ENCODE results near the gene MVB12B. TPM values are rescaled to one million over a fixed set of nuclear protein-coding genes. Genes with fewer than 3 reads are reported as not detected.

The MVB12B gene
- total RNA-seq, 1 experiment from 2014 or later, result 5.7 TPM

GRCh38 chr9:126521089-126521488 lies 194.5 kb downstream of the MVB12B start (continued):
- TF ChIP-seq USF2 (CRISPR knock-in tag; IDR thresholded peaks at IDR 0.05), result no peak

DNA sequence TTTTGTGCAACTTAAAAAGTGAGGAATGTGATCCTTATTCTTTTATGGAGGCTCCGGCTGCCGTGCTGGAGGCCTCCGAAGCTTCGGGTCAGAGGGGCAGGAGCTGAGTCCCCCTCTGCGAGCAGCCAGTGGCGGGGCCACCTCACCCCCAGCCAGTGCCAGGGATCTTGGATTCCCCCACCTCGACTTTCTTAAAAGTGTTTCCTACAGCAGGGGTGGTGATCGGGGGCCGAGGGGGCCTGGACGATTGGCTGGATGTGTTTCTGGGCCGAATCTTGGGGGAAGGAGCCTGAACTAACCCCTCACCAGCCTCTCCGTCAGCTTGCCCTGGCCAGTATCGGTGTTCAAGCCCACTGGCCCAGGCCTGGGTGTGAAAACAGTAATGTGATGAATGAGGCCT lies 194.9 kb downstream of the MVB12B start:
- Mint-ChIP-seq H3K9me3 (no peaks in the 10 kb centered on the region), H3K4me1 (peaks cover 35% of the 10 kb centered on the region), H3K27me3 (ENCODE audit: low read depth) (peaks cover 12% of the 10 kb centered on the region), H3K27ac (no peak overlapping the region), H3K4me3 (no peak overlapping the region), H3K36me3 (no peaks in the 10 kb centered on the region)
- CTCF ChIA-PET, result interaction anchor here (0.7 to 17.5 kb wide), 7 partner anchors 8 to 185 kb away, joined by 3 to 296 read pairs (median 4); no protein-coding TSS in a partner anchor
- no peak for DNase-seq (ENCODE audit: low spot score)
- POLR2A ChIA-PET, result no interaction called here
- ATAC-seq, result no peak
- TF ChIP-seq ELF4 (CRISPR knock-in tag; IDR thresholded peaks at IDR 0.05; ENCODE audit: low read depth), result no peak
- TF ChIP-seq OVOL2 (CRISPR knock-in tag; IDR thresholded peaks at IDR 0.05; ENCODE audit: borderline replicate concordance), result no peak
- TF ChIP-seq, protein P1, sequence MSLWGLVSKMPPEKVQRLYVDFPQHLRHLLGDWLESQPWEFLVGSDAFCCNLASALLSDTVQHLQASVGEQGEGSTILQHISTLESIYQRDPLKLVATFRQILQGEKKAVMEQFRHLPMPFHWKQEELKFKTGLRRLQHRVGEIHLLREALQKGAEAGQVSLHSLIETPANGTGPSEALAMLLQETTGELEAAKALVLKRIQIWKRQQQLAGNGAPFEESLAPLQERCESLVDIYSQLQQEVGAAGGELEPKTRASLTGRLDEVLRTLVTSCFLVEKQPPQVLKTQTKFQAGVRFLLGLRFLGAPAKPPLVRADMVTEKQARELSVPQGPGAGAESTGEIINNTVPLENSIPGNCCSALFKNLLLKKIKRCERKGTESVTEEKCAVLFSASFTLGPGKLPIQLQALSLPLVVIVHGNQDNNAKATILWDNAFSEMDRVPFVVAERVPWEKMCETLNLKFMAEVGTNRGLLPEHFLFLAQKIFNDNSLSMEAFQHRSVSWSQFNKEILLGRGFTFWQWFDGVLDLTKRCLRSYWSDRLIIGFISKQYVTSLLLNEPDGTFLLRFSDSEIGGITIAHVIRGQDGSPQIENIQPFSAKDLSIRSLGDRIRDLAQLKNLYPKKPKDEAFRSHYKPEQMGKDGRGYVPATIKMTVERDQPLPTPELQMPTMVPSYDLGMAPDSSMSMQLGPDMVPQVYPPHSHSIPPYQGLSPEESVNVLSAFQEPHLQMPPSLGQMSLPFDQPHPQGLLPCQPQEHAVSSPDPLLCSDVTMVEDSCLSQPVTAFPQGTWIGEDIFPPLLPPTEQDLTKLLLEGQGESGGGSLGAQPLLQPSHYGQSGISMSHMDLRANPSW (CRISPR knock-in tag; conservative IDR thresholded peaks at IDR 0.05; ENCODE audit: low read depth), result no peak
- no peak for TF ChIP-seq SMAD3 (CRISPR knock-in tag; IDR thresholded peaks at IDR 0.05; ENCODE audit: borderline replicate concordance)
- TF ChIP-seq, protein P2, sequence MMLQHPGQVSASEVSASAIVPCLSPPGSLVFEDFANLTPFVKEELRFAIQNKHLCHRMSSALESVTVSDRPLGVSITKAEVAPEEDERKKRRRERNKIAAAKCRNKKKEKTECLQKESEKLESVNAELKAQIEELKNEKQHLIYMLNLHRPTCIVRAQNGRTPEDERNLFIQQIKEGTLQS (CRISPR knock-in tag; conservative IDR thresholded peaks at IDR 0.05), result no peak
- TF ChIP-seq MAX (CRISPR knock-in tag; IDR thresholded peaks at IDR 0.05), result no peak
- TF ChIP-seq, protein P3, sequence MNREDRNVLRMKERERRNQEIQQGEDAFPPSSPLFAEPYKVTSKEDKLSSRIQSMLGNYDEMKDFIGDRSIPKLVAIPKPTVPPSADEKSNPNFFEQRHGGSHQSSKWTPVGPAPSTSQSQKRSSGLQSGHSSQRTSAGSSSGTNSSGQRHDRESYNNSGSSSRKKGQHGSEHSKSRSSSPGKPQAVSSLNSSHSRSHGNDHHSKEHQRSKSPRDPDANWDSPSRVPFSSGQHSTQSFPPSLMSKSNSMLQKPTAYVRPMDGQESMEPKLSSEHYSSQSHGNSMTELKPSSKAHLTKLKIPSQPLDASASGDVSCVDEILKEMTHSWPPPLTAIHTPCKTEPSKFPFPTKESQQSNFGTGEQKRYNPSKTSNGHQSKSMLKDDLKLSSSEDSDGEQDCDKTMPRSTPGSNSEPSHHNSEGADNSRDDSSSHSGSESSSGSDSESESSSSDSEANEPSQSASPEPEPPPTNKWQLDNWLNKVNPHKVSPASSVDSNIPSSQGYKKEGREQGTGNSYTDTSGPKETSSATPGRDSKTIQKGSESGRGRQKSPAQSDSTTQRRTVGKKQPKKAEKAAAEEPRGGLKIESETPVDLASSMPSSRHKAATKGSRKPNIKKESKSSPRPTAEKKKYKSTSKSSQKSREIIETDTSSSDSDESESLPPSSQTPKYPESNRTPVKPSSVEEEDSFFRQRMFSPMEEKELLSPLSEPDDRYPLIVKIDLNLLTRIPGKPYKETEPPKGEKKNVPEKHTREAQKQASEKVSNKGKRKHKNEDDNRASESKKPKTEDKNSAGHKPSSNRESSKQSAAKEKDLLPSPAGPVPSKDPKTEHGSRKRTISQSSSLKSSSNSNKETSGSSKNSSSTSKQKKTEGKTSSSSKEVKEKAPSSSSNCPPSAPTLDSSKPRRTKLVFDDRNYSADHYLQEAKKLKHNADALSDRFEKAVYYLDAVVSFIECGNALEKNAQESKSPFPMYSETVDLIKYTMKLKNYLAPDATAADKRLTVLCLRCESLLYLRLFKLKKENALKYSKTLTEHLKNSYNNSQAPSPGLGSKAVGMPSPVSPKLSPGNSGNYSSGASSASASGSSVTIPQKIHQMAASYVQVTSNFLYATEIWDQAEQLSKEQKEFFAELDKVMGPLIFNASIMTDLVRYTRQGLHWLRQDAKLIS (CRISPR knock-in tag; IDR thresholded peaks at IDR 0.05; ENCODE audit: borderline replicate concordance), result no peak
- no peak for TF ChIP-seq PREB (CRISPR knock-in tag; IDR thresholded peaks at IDR 0.05; ENCODE audit: borderline replicate concordance)
- TF ChIP-seq CTCF (IDR thresholded peaks at IDR 0.05), result no peak
- no peak for TF ChIP-seq ZNF281 (CRISPR knock-in tag; IDR thresholded peaks at IDR 0.05)
- no peak for TF ChIP-seq ZNF219 (CRISPR knock-in tag; IDR thresholded peaks at IDR 0.05; ENCODE audit: borderline replicate concordance)
- TF ChIP-seq, protein P4, sequence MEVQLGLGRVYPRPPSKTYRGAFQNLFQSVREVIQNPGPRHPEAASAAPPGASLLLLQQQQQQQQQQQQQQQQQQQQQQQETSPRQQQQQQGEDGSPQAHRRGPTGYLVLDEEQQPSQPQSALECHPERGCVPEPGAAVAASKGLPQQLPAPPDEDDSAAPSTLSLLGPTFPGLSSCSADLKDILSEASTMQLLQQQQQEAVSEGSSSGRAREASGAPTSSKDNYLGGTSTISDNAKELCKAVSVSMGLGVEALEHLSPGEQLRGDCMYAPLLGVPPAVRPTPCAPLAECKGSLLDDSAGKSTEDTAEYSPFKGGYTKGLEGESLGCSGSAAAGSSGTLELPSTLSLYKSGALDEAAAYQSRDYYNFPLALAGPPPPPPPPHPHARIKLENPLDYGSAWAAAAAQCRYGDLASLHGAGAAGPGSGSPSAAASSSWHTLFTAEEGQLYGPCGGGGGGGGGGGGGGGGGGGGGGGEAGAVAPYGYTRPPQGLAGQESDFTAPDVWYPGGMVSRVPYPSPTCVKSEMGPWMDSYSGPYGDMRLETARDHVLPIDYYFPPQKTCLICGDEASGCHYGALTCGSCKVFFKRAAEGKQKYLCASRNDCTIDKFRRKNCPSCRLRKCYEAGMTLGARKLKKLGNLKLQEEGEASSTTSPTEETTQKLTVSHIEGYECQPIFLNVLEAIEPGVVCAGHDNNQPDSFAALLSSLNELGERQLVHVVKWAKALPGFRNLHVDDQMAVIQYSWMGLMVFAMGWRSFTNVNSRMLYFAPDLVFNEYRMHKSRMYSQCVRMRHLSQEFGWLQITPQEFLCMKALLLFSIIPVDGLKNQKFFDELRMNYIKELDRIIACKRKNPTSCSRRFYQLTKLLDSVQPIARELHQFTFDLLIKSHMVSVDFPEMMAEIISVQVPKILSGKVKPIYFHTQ (CRISPR knock-in tag; IDR thresholded peaks at IDR 0.05), result no peak

Measured in WTC11 (cell line).